ENCODE results near the gene FILIP1. TPM values are rescaled to one million over a fixed set of nuclear protein-coding genes. Genes with fewer than 3 reads are reported as not detected.

Gene FILIP1
- total RNA-seq, 1 donor from 2014 or later: under 0.01 TPM

DNA sequence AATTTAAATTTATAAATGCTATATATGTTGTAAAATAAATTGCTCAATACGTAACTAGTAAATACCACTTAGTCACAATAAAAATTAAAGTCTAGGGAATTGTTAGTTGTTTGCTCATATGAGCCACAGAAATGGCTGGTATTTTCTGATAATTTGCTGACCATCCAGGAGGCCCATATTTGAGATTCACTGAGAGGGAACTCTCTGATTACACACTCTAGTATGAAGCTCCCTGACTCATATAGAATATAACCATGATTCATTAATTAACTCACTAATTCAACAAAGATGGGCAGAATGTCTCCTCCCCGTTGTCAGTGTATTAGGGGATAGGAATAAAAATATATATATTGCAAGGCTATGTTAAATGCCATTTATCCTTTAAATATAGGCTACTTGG, 162.4 kb downstream of the FILIP1 start:
- Histone ChIP-seq H3K36me3 (ENCODE audit: control insufficient read depth, insufficient read depth, low read length) (no peaks in the 10 kb centered on the region), H3K27me3 (ENCODE audit: control insufficient read depth, insufficient read depth, low read length) (no peaks in the 10 kb centered on the region), H3K4me3 (ENCODE audit: low read depth, low read length) (no peak overlapping the region)
- FAIRE-seq (no peak), DNase-seq (ENCODE audit: low read depth) (peak; percentile 69)
- TF ChIP-seq, protein P1, sequence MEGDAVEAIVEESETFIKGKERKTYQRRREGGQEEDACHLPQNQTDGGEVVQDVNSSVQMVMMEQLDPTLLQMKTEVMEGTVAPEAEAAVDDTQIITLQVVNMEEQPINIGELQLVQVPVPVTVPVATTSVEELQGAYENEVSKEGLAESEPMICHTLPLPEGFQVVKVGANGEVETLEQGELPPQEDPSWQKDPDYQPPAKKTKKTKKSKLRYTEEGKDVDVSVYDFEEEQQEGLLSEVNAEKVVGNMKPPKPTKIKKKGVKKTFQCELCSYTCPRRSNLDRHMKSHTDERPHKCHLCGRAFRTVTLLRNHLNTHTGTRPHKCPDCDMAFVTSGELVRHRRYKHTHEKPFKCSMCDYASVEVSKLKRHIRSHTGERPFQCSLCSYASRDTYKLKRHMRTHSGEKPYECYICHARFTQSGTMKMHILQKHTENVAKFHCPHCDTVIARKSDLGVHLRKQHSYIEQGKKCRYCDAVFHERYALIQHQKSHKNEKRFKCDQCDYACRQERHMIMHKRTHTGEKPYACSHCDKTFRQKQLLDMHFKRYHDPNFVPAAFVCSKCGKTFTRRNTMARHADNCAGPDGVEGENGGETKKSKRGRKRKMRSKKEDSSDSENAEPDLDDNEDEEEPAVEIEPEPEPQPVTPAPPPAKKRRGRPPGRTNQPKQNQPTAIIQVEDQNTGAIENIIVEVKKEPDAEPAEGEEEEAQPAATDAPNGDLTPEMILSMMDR (IDR thresholded peaks at IDR 0.05; ENCODE audit: insufficient read depth, low read length, severe bottlenecking): no peak

DNA sequence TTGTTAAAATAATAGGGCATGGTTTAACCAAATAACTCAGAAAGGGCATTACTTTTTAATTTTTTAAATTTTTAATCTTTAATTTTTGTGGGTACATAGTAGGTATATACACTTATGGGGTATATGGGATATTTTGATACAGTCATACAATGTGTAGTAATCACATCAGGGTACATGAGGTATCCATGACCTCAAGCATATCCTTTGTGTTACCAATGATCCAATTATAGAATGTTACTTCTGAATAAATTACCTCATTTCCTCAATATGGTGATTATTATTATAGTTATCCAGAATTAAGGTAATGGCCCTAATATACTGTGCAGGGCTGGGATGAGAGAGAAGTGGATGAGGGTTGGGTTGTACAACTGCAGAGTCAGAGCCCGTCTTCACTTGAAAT, 163.9 kb downstream of the FILIP1 start:
- Histone ChIP-seq H3K36me3 (ENCODE audit: control insufficient read depth, insufficient read depth, low read length) (no peaks in the 10 kb centered on the region), H3K27me3 (ENCODE audit: control insufficient read depth, insufficient read depth, low read length) (no peaks in the 10 kb centered on the region), H3K4me3 (ENCODE audit: low read depth, low read length) (no peak overlapping the region)
- no peak for FAIRE-seq
- DNase-seq (ENCODE audit: low read depth): no peak
- TF ChIP-seq, protein P1 (IDR thresholded peaks at IDR 0.05; ENCODE audit: insufficient read depth, low read length, severe bottlenecking): no peak

DNA sequence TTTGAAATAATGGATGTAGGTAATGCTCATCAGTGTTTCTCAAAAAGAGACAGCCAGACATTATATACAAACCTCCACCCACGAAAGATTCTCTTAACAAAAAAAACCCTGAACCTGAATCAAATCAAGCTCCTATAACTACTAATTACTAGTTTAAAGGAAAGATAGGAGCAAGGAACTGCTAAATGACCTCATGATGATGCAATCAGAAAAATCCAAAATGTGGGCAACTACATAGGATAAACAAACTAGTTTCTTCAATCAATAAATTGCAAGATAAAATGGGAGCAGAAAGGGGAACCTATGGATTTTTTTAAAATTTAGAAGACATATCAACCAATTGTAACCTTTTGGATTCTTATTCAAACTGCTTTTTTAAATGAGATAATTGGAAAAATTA, 165.8 kb downstream of the FILIP1 start:
- TF ChIP-seq, protein P1 (IDR thresholded peaks at IDR 0.05; ENCODE audit: insufficient read depth, low read length, severe bottlenecking): no peak
- FAIRE-seq: no peak
- Histone ChIP-seq H3K27me3 (ENCODE audit: control insufficient read depth, insufficient read depth, low read length) (no peaks in the 10 kb centered on the region), H3K36me3 (ENCODE audit: control insufficient read depth, insufficient read depth, low read length) (no peaks in the 10 kb centered on the region), H3K4me3 (ENCODE audit: low read depth, low read length) (no peak overlapping the region)
- no peak for DNase-seq (ENCODE audit: low read depth)

DNA sequence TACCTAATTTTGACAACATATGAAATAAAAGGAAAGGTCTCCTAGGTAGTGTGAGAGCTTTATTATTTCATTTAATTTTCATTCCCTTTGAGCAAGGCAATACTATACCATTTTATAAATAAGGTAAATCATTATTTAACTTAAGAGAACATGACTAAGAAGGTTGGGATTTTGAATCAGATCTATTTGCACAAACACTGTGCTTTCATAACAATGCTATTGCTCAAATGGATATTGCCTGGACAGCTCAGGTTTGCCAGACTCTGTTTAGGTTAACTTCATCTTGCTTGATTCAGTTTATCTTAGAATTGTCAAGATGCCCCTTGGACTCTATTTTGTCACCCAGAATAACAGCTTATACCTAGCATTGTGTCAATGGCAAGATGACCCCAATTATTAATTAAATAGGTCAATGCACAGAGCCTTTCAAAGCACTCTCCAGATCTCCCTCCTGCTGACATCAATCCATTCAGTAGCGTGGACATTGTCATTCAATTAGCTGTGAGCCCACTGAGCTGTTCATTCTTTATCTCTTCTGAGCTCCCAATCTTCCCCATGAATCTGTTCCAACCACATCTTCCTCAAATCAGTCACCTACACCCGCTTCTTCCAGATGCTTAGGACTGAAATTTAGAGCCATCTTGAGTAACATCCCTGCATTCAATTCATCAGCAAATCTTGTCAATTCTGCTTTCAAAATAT, 166.9 kb downstream of the FILIP1 start:
- TF ChIP-seq, protein P1 (IDR thresholded peaks at IDR 0.05; ENCODE audit: insufficient read depth, low read length, severe bottlenecking): no peak
- H3K36me3 ChIP-seq (ENCODE audit: control insufficient read depth, insufficient read depth, low read length): no peaks in the 10 kb centered on the region
- no peak overlapping the region for H3K4me3 ChIP-seq (ENCODE audit: low read depth, low read length)
- H3K27me3 ChIP-seq (ENCODE audit: control insufficient read depth, insufficient read depth, low read length): no peaks in the 10 kb centered on the region
- FAIRE-seq (no peak), DNase-seq (ENCODE audit: low read depth) (peak; percentile 84)

DNA sequence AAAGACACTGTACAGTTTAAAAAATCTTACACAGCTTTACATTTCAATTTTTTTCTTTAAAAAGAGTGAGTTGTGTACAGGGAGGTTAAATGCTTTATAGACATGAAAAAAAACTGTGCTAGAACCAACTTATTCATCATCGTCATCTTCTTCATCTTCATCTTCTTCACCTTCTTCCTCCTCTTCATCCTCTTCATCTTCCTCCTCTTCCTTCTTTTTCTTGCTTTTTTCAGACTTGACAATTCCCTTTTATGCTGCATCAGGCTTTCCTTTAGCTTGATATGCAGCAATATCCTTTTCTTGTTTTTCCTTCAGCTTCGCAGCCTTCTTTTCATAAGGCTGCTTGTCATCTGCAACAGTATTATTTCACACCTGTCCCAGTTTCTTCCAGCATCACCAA, 174.7 kb downstream of the FILIP1 start:
- DNase-seq (ENCODE audit: low read depth): no peak
- no peaks in the 10 kb centered on the region for H3K36me3 ChIP-seq (ENCODE audit: control insufficient read depth, insufficient read depth, low read length)
- no peak for FAIRE-seq
- no peak overlapping the region for H3K4me3 ChIP-seq (ENCODE audit: low read depth, low read length)
- H3K27me3 ChIP-seq (ENCODE audit: control insufficient read depth, insufficient read depth, low read length): peaks cover 2% of the 10 kb centered on the region
- TF ChIP-seq, protein P1 (IDR thresholded peaks at IDR 0.05; ENCODE audit: insufficient read depth, low read length, severe bottlenecking): no peak
